Endothelial cell of umbilical vein (primary cell): ENCODE data around the gene ARHGEF33. TPM values are rescaled to one million over a fixed set of nuclear protein-coding genes. Genes with fewer than 3 reads are reported as not detected.

Source experiments
- BruUV-seq: library from RNA; stranded (reverse); fragments of 400-500 nt; replicated peaks from 2 replicates; lab custom pipeline; 2021; lab: Mats Ljungman, UMichigan
- CTCF ChIA-PET: fragments of 300-600, 350-600 bp; sonication (Branson Sonifier 250); formaldehyde crosslinking; loops from one replicate; lab custom pipeline; 2021; ENCODE audit warnings: antibody characterized with exemption, inconsistent platforms; lab: Charles Lee
- POLR2A ChIA-PET: fragments of 300-600, 350-600 bp; sonication (Branson Sonifier 250); formaldehyde crosslinking; loops from one replicate; lab custom pipeline; 2021; ENCODE audit warnings: antibody characterized with exemption, inconsistent platforms; lab: Charles Lee
- DNase-seq: peaks from one replicate; pipeline ENCODE4 v3.0.0-alpha.2; 2011; ENCODE audit warnings: low read depth, low spot score
- FAIRE-seq: peaks from 2 replicates; lab custom pipeline; 2011; peaks lifted over from hg19 to GRCh38; lab: Jason Lieb, UNC
- H2AFZ ChIP-seq: 2 replicates; pipeline ENCODE4 v1.6.0; 2012; ENCODE audit warnings: low read depth, low read length, control low read depth, inconsistent platforms
- H3K27ac ChIP-seq: 2 replicates; pipeline ENCODE4 v1.5.1; 2011; ENCODE audit warnings: low read depth, mild to moderate bottlenecking, control low read depth, low read length, moderate library complexity; ENCODE audit not compliant: insufficient read depth
- H3K27me3 ChIP-seq, 2 experiments: 2 replicates each; pipeline versions ENCODE4 v1.6.0 to v1.6.1; 2011; ENCODE audit warnings: low read length in 2 of 2, mixed read lengths in 1 of 2; ENCODE audit not compliant: control insufficient read depth in 2 of 2, insufficient read depth in 2 of 2
- H3K36me3 ChIP-seq, 2 experiments: 2 replicates in 1 of 2; 3 replicates in 1 of 2; pipeline ENCODE4 v1.5.1; 2011; ENCODE audit warnings: low read length in 2 of 2, mild to moderate bottlenecking in 1 of 2, moderate library complexity in 1 of 2; ENCODE audit not compliant: control insufficient read depth in 2 of 2, insufficient read depth in 2 of 2; ENCODE audit errors: extremely low read depth in 1 of 2
- H3K4me1 ChIP-seq: 3 replicates; pipeline ENCODE4 v1.5.1; 2011; ENCODE audit warnings: mild to moderate bottlenecking, low read length; ENCODE audit not compliant: control insufficient read depth, insufficient read depth; ENCODE audit errors: extremely low read depth
- H3K4me2 ChIP-seq: 2 replicates; pipeline ENCODE4 v1.6.1; 2011; ENCODE audit warnings: low read length, control low read depth, mixed read lengths; ENCODE audit not compliant: insufficient read depth
- H3K4me3 ChIP-seq, 3 experiments: fragments of 200-600 bp in 1 of 3; sonication (generic), shearing (Covaris generic) in 1 of 3; replicated peaks in 1 of 3; 2 replicates each; pipeline ENCODE4 v1.5.1; 2011 to 2016; ENCODE audit warnings: control low read depth in 3 of 3, low read length in 3 of 3, mild to moderate bottlenecking in 2 of 3, inconsistent platforms in 1 of 3, low read depth in 1 of 3, moderate library complexity in 1 of 3; ENCODE audit not compliant: insufficient read depth in 1 of 3
- H3K79me2 ChIP-seq: 2 replicates; pipeline ENCODE4 v1.6.0; 2012; ENCODE audit warnings: low read length, inconsistent platforms; ENCODE audit not compliant: control insufficient read depth, insufficient read depth
- H3K9ac ChIP-seq: replicated peaks from 2 replicates; pipeline ENCODE3; 2011; ENCODE audit warnings: low read length, control low read depth; ENCODE audit not compliant: insufficient read depth; ENCODE audit errors: extremely low read depth
- H3K9me1 ChIP-seq: replicated peaks from 3 replicates; pipeline ENCODE4 v1.6.0; 2011; ENCODE audit warnings: mild to moderate bottlenecking, low read length; ENCODE audit not compliant: control insufficient read depth, insufficient read depth; ENCODE audit errors: extremely low read depth
- H3K9me3 ChIP-seq: replicated peaks from 2 replicates; pipeline ENCODE4 v1.5.1; 2012; ENCODE audit warnings: low read length, inconsistent platforms; ENCODE audit not compliant: control insufficient read depth, insufficient read depth
- H4K20me1 ChIP-seq: replicated peaks from 2 replicates; pipeline ENCODE3; 2011; ENCODE audit warnings: mild to moderate bottlenecking, low read length; ENCODE audit not compliant: control insufficient read depth, insufficient read depth; ENCODE audit errors: extremely low read depth
- EZH2 ChIP-seq: IDR thresholded peaks from 2 replicates; pipeline ENCODE4 v1.6.1; 2012; ENCODE audit warnings: borderline replicate concordance, low read depth, mild to moderate bottlenecking, moderate library complexity, low read length, inconsistent platforms; ENCODE audit not compliant: severe bottlenecking
- FOS ChIP-seq: IDR thresholded peaks from 2 replicates; pipeline ENCODE4 v1.6.1; 2011; ENCODE audit warnings: mild to moderate bottlenecking, low read length, moderate library complexity, borderline replicate concordance; ENCODE audit not compliant: insufficient read depth
- GATA2 ChIP-seq: IDR thresholded peaks from 2 replicates; pipeline ENCODE4 v1.7.0; 2011; ENCODE audit warnings: low read depth, mild to moderate bottlenecking, moderate library complexity, mixed read lengths, low read length; ENCODE audit not compliant: insufficient read length, insufficient read depth
- JUN ChIP-seq: IDR thresholded peaks from 2 replicates; pipeline ENCODE4 v1.6.1; 2011; ENCODE audit warnings: borderline replicate concordance, low read depth; ENCODE audit not compliant: insufficient read length, insufficient read depth
- MYC ChIP-seq: IDR thresholded peaks from one replicate; pipeline ENCODE4 v1.6.1; 2011; ENCODE audit warnings: mild to moderate bottlenecking, low read depth, low read length
- POLR2A ChIP-seq: IDR thresholded peaks from 2 replicates; pipeline ENCODE4 v1.6.1; 2012; ENCODE audit warnings: low read depth, mild to moderate bottlenecking, control low read depth, low read length
- POLR2AphosphoS5 ChIP-seq: IDR thresholded peaks from 2 replicates; pipeline ENCODE4 v1.6.1; 2012; ENCODE audit warnings: low read depth, mild to moderate bottlenecking, control low read depth, low read length, moderate library complexity; ENCODE audit not compliant: insufficient read depth
- dilution Hi-C: fragments of 300-500 bp; cut with MboI; formaldehyde crosslinking; loops from one replicate; pipeline ENCODE4 v1.15.0; 2019; ENCODE audit warnings: low sequenced_read_pairs; ENCODE audit not compliant: extremely low pct_ligation_motif_present
- intact Hi-C: fragments of 100-400 bp; cut with micrococcal nuclease; formaldehyde crosslinking; loops from one replicate; pipeline ENCODE4 v1.10.0; 2022
- polyA plus RNA-seq, 4 experiments: library from polyadenylated mRNA; depleted of rRNA in 3 of 4; stranded (reverse) in 3 of 4; unstranded in 1 of 4; fragments of >200 nt; gene quantifications; 2 replicates each; pipeline versions ENCODE4 v1.2.1 to v1.2.3, GENCODE V29; 2011 to 2012; ENCODE audit warnings: missing spikeins in 1 of 4
- total RNA-seq: library from RNA; stranded (reverse); gene quantifications from 2 replicates; pipeline ENCODE4 v1.2.3, GENCODE V29; 2021
- TF ChIP-seq, protein P1 (sequence below), 2 donors: IDR thresholded peaks; 1 replicate in 1 of 2; 2 replicates in 1 of 2; pipeline ENCODE4 v1.5.1; 2011; ENCODE audit warnings: low read length in 2 of 2, mild to moderate bottlenecking in 2 of 2, moderate library complexity in 2 of 2, control low read depth in 1 of 2, inconsistent platforms in 1 of 2, low read depth in 1 of 2; ENCODE audit not compliant: insufficient read depth in 1 of 2; ENCODE audit errors: extremely low read depth in 1 of 2
- TF ChIP-seq, protein P2 (sequence below): IDR thresholded peaks from 2 replicates; pipeline ENCODE4 v1.6.1; 2011; ENCODE audit not compliant: insufficient read depth, insufficient read length

ARHGEF33 gene
- total and polyA plus RNA-seq, 2 donors (not counting 3 experiments of a cell fraction or from before 2014, with no cell fraction given): 0.15 to 0.18 TPM

DNA sequence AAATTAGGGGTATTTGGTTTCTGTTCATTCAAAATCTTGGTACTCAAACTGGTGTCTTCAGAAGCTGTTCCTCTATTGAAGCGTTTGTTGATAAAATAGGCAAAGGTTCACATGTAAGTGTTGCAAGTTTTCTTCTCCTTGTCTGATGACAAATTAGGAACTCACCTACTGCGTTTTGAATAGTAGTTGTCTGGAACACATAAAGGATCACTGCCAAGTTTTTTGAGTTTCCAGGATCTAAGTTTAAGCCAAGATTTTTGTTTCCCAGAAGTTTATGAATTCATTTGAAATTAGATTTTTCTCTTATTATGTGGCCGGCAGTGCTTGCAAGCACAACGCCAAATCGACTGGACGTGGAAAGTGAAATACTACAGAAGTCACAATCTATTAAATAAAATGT lies 85.4 kb downstream of the ARHGEF33 start:
- no peak overlapping the region for H2AFZ ChIP-seq
- DNase-seq (no peak), FAIRE-seq (no peak)
- H3K27me3 ChIP-seq: no peaks in the 10 kb centered on the region
- H3K9me1 ChIP-seq: no peaks in the 10 kb centered on the region
- CTCF ChIA-PET: interaction anchor here (1.1 kb wide), 1 partner anchor 28 kb away, joined by 3 read pairs; no protein-coding TSS in a partner anchor
- no peaks in the 10 kb centered on the region for H4K20me1 ChIP-seq
- no peak for TF ChIP-seq JUN
- TF ChIP-seq GATA2: no peak
- TF ChIP-seq POLR2AphosphoS5: no peak
- TF ChIP-seq, protein P1, sequence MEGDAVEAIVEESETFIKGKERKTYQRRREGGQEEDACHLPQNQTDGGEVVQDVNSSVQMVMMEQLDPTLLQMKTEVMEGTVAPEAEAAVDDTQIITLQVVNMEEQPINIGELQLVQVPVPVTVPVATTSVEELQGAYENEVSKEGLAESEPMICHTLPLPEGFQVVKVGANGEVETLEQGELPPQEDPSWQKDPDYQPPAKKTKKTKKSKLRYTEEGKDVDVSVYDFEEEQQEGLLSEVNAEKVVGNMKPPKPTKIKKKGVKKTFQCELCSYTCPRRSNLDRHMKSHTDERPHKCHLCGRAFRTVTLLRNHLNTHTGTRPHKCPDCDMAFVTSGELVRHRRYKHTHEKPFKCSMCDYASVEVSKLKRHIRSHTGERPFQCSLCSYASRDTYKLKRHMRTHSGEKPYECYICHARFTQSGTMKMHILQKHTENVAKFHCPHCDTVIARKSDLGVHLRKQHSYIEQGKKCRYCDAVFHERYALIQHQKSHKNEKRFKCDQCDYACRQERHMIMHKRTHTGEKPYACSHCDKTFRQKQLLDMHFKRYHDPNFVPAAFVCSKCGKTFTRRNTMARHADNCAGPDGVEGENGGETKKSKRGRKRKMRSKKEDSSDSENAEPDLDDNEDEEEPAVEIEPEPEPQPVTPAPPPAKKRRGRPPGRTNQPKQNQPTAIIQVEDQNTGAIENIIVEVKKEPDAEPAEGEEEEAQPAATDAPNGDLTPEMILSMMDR (IDR thresholded peaks at IDR 0.05; ENCODE audit: extremely low read depth in 1 of 2, insufficient read depth in 1 of 2, low read depth in 1 of 2, low read length in 2 of 2): no peak
- no peak for TF ChIP-seq EZH2
- no peak for TF ChIP-seq POLR2A
- H3K9ac ChIP-seq: no peak overlapping the region
- H3K79me2 ChIP-seq: no peaks in the 10 kb centered on the region
- BruUV-seq: no TSS peak
- no peak overlapping the region for H3K4me3 ChIP-seq
- dilution Hi-C loops (no loop called here), intact Hi-C loops (no loop called here)
- no peaks in the 10 kb centered on the region for H3K4me1 ChIP-seq
- H3K36me3 ChIP-seq: no peaks in the 10 kb centered on the region
- POLR2A ChIA-PET: no interaction called here
- no peak overlapping the region for H3K4me2 ChIP-seq
- no peak overlapping the region for H3K27ac ChIP-seq
- no peaks in the 10 kb centered on the region for H3K9me3 ChIP-seq

DNA sequence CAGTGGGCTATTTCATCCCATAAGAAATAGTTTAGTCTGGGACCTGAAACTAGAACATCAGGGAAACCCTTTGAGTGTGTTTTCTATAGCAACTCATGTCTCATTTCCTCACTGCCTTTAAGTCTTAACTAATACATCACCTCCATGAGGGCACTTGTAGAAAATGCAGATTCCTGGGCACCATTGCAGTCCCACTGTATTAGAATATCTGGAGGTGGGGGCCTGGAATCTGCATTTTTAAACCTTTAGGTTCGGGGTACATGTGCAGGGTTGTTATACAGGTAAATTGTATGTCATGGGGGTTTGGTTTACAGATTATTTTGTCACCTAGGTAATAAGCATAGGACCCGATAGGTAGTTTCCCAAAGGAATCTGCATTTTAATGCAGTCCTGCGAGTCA lies 87.4 kb downstream of the ARHGEF33 start:
- H3K9ac ChIP-seq: no peak overlapping the region
- BruUV-seq: no TSS peak
- no peak overlapping the region for H2AFZ ChIP-seq
- POLR2A ChIA-PET: no interaction called here
- intact Hi-C loops (no loop called here), dilution Hi-C loops (no loop called here)
- CTCF ChIA-PET: no interaction called here
- H3K9me1 ChIP-seq: no peaks in the 10 kb centered on the region
- no peak overlapping the region for H3K4me3 ChIP-seq
- DNase-seq (no peak), FAIRE-seq (no peak)
- H4K20me1 ChIP-seq: no peaks in the 10 kb centered on the region
- H3K4me2 ChIP-seq: no peak overlapping the region
- no peak overlapping the region for H3K27ac ChIP-seq
- no peaks in the 10 kb centered on the region for H3K36me3 ChIP-seq
- TF ChIP-seq POLR2A (no peak), POLR2AphosphoS5 (no peak), JUN (no peak), GATA2 (no peak), EZH2 (no peak), FOS (no peak), MYC (no peak)
- TF ChIP-seq, protein P1 (IDR thresholded peaks at IDR 0.05; ENCODE audit: extremely low read depth in 1 of 2, insufficient read depth in 1 of 2, low read depth in 1 of 2, low read length in 2 of 2): no peak
- TF ChIP-seq, protein P2, sequence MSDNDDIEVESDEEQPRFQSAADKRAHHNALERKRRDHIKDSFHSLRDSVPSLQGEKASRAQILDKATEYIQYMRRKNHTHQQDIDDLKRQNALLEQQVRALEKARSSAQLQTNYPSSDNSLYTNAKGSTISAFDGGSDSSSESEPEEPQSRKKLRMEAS: no peak
- H3K27me3 ChIP-seq: no peaks in the 10 kb centered on the region
- H3K9me3 ChIP-seq: no peaks in the 10 kb centered on the region
- H3K4me1 ChIP-seq: no peaks in the 10 kb centered on the region
- no peaks in the 10 kb centered on the region for H3K79me2 ChIP-seq
